ENCODE results near the gene IQCF2. TPM values are rescaled to one million over a fixed set of nuclear protein-coding genes. Genes with fewer than 3 reads are reported as not detected.
"Not testable (repeated sequence)": the region's sequence is repeated elsewhere in the genome, so short reads cannot be mapped to it uniquely, and the experiment has no call there.

The IQCF2 gene
- total RNA-seq = not detected

GRCh38 chr3:51860703-51861665 is at the start of gene IQCF2:
TSS of gene IQCF2 (plus strand) at chr3:51861615. CDS start at chr3:51861667, 52 bp downstream.
- no peak for DNase-seq

GRCh38 chr3:51813539-51813938 is 47.9 kb upstream of the IQCF2 start:
- no peak for DNase-seq

DNA sequence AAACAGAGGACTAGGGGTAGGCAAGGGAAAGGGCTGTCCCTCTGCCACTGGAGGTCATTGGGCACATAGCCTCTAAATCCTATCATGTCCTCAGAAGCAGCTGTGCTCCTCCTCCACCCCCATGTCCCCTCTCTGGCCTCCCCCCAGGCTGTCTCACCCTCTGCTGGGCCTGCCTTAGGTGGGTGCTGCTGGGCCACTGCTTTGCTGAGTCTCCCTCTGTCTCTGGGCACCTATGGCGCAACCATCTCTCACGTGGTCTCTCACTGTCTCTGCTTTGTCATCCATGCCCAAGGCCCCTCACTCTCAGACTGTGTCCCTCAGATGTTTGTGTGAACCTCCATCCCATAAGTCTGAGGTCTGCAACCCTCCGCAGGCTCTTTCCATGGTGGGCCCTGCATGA is 47.4 kb upstream of the IQCF2 start:
- no peak for DNase-seq

DNA sequence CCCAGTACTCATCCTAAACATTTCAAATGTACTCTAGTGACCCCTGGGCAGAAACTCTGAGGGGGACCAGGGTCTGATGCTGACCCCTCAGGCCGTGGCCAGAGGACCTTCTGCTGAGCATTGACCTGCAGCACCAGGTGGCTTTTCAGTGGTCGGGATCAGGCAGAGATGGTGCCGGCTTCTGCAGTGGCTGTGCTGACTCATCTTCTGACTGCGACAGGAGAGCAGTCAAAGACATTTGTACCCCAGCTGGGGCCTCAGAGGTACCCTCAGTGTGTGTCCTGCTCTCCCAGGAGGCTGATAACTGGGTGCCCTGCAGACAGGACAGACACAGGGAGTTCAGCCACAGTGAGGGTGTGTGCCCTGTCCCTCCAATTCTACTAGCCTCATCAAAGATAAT is 45.8 kb upstream of the IQCF2 start:
- no peak for DNase-seq

GRCh38 chr3:51816723-51817122 is 44.7 kb upstream of the IQCF2 start:
- DNase-seq = no peak

- DNase-seq = no peak
Measured at GRCh38 chr3:51817375-51817774, 44.0 kb upstream of the IQCF2 start.

DNA sequence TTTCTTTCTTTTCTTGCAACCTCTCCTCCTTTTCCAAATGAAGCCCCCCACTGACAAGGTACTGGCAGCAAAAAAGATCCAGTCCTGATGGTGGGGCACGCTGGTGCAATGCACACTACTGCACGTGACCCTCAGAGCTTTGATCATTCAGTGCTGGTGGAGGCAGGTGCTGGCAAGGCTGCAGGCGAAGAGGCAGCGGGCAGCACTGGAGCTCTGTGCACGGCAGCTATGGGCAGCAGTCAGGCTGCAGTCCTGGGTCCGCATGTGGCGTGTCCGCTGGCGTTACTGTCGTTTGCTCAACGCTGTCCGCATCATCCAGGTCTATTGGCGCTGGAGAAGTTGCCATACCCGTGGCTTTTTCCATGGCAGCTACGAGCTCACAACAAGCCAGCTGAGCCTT is 42.3 kb upstream of the IQCF2 start:
- no peak for DNase-seq

DNA sequence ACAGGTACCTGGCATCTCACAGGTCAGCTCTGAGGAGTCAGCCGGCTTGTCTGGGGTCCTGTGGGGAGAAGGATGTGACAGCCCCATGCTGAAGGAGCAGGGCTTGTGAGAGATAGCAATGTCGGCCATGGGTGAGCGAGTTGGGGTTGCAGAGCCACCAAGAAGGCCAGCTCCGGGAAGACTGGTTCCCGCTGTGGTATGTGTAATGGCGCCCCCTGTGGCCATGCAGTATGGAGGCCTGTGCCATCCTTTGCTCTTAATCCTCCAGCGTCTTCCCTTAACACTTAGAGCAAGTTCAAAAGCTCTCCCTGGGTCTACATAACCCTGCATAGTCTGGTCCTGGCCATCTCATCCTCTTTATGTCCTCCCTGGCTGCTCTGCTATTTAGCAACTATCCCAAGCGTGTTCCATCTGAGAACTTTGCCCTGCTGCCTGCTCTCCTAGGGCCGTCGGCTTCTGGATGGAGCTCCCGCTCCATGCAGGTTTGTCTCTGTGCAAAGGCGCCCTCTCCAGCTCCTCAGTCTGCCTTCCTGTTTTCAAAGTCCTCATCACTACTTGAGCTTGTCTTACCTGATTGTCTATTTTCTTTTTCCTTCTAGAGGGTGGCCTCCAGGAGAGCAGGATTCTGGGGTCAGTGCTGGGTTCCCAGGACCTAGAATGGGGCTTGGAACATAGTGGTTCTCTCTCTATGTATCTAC is 41.6 kb upstream of the IQCF2 start:
- no peak for DNase-seq

- no peak for DNase-seq
Measured at GRCh38 chr3:51828297-51828696, 33.1 kb upstream of the IQCF2 start.

DNA sequence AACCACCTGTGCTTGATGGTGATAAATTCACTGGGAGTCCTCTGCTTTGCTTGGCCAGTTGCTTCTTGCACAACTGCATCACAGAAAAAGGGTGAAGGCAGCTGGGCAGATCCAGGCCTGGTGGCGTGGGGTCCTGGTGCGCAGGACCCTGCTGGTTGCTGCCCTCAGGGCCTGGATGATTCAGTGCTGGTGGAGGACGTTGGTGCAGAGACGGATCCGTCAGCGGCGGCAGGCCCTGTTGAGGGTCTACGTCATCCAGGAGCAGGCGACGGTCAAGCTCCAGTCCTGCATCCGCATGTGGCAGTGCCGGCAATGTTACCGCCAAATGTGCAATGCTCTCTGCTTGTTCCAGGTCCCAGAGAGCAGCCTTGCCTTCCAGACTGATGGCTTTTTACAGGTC is 31.1 kb upstream of the IQCF2 start:
- no peak for DNase-seq

- no peak for DNase-seq
Measured at GRCh38 chr3:51830836-51831385, 30.5 kb upstream of the IQCF2 start.

DNA sequence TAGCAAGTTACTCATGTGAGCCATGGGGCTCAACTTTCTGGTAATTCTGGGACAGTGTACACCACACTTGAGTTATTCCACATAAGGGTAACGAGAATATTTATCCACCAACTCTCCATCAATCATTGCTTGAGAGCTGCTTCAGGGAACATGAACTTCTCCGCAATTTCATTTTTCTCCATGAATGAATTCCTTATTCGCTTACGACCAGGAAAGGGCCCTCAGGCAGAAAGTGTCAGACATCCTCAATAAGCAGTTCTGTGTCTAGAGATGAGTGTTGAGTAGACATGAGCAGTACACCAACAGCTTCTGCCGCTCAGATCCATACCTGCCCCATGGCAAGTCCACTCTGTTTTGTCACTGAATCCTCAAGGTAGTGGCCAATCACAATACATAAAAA is 24.8 kb upstream of the IQCF2 start:
- DNase-seq = no peak

- DNase-seq = no peak
Measured at GRCh38 chr3:51845129-51845528, 16.3 kb upstream of the IQCF2 start.

- DNase-seq = not testable (repeated sequence)
Measured at GRCh38 chr3:51855411-51855810, 6.0 kb upstream of the IQCF2 start.

GRCh38 chr3:51862886-51863285 is 1.5 kb downstream of the IQCF2 start:
- DNase-seq = no peak

- not testable (repeated sequence) for DNase-seq
Measured at GRCh38 chr3:51868896-51869295, 7.5 kb downstream of the IQCF2 start.

DNA sequence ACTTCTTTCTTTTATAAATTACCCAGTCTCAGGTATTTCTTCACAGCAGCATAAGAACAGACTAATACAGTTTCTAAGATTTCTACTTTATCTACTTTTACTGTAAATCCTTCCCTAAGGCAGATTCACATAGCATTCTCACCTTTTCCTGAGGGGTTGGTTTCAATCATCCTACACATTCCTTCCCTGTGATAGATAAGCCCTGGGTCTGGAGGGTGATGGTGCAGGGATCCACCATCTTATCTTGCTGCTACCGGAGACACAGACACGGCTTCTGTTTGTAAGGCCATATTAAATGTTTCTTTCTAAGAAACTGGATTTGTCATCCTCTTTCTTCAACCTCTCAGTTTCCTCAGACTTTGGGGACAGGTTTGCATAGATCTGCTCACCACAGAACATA is 7.9 kb downstream of the IQCF2 start:
- DNase-seq = no peak

GRCh38 chr3:51873253-51873766 is 11.9 kb downstream of the IQCF2 start:
- no peak for DNase-seq

- no peak for DNase-seq
Measured at GRCh38 chr3:51873876-51874275, 12.5 kb downstream of the IQCF2 start.

GRCh38 chr3:51874411-51874810 is 13.0 kb downstream of the IQCF2 start:
- DNase-seq = no peak

DNA sequence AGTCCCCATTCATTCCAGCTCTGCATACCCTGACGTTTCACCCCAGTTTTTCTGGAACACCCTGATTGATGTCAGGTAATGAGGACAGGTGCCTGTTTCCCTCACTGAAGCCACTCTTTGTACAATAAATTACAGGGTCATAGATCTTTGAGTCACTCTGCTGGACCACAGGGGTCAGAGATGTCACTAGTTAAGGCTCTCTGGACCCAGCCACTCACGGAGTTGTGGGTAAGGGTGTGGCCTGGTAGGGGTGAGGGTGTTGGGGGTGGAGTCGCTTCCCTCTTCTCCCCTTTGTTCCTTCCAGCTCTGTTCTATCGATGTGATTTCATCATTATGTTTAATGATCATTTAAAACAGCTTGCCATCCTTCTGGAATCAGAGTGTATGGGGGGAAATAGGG is 13.5 kb downstream of the IQCF2 start:
- DNase-seq = no peak

DNA sequence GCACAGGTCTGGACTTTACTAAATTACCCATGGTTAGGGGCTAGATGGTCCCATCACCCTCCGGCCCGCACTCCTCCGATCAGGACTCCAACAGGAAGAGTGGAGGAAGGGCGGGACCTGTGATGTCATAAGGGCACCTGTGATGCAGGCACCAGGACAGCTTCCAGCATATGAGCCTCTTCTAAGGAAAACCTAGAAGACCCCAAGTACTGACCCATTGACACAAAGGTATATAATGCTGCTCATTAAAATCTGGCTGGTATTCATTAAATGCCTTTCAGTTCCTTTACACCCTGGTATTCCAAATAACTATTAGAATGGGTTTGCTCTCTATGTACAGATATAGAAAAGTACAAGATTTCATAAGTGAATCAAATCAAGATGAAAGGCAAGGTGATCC is 14.1 kb downstream of the IQCF2 start, which contains the start of gene IQCF5:
Gene IQCF5, minus strand, starts transcription at position 101 of the 400 bp plus-strand sequence. Its CDS starts 70 bp downstream, at position 31.
- no peak for DNase-seq

- no peak for DNase-seq
Measured at GRCh38 chr3:51876186-51876585, 14.8 kb downstream of the IQCF2 start.
